Colonic mucosa (tissue), 4 donors: ENCODE measurements around the gene ABHD12B. TPM values are rescaled to one million over a fixed set of nuclear protein-coding genes. Genes with fewer than 3 reads are reported as not detected.

Source experiments
- DNase-seq: peaks from one replicate; pipeline ENCODE4 v3.0.0-alpha.2; 2020
- H3K27ac ChIP-seq: fragments of 200-600 bp; one replicate; pipeline ENCODE4 v1.8.0; 2021
- H3K27me3 ChIP-seq: fragments of 200-600 bp; one replicate; pipeline ENCODE4 v1.8.0; 2021
- H3K36me3 ChIP-seq: fragments of 200-600 bp; one replicate; pipeline ENCODE4 v1.8.0; 2021
- H3K4me1 ChIP-seq: fragments of 200-600 bp; one replicate; pipeline ENCODE4 v1.8.0; 2021; ENCODE audit warnings: mild to moderate bottlenecking
- H3K4me3 ChIP-seq: fragments of 200-600 bp; one replicate; pipeline ENCODE4 v1.8.0; 2021
- H3K9ac ChIP-seq, 2 donors: one replicate each; pipeline ENCODE4 v1.7.0; 2013; ENCODE audit warnings: control low read depth in 2 of 2, low read depth in 2 of 2, low read length in 2 of 2
- H3K9me3 ChIP-seq: fragments of 200-600 bp; one replicate; pipeline ENCODE4 v1.8.0; 2021
- intact Hi-C: fragments of 100-400 bp; cut with DNase I; formaldehyde crosslinking; loops from one replicate; pipeline ENCODE4 v1.14.1; 2022
- total RNA-seq, 2 donors: library from RNA; stranded (reverse); fragmentation: NEBNext Ultra II Directional in 1 of 2; extraction: Animal tissue kit (Norgen Biotek cat#: 25700) in 1 of 2; gene quantifications; one replicate each; pipeline ENCODE4 v1.2.1, GENCODE V29; 2021
- TF ChIP-seq, protein P1 (sequence below): fragments of 200-600 bp; IDR thresholded peaks from one replicate; pipeline ENCODE4 v1.8.0; 2022; ENCODE audit warnings: antibody characterized with exemption, mild to moderate bottlenecking
- donor health status: healthy.
- donor health status: DM: no; HTN: no; CAD: no.
- donor health status: DM: no; HTN: no; CAD: no.

Gene ABHD12B
- total RNA-seq, 2 donors from 2014 or later: 11.0 to 20.7 TPM

DNA sequence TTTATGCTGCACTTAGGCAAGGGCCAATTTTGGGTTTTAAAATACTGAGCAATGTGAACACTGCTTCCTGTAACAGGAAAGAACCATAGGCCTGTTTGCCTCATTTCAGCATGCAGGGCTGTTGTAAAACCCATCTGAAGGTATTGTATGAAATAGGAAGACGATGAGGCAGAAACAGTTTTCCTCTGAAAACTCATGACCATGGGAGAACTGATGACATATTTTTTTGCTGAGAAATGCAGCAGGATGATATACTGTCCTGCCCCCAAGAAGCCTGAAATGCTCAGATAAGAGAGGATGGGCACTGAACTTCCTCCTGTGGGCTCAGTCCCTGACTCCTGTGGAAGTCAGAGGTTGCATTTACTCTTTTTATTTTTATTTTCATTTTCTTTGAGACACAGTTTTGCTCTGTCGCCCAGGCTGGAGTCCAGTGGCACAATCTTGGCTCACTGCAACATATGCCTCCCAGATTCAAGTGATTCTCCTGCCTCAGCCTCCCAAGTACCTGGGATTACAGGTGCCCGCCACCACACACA, 55.1 kb downstream of the ABHD12B start:
- H3K9ac ChIP-seq: no peak overlapping the region
- no peaks in the 10 kb centered on the region for H3K36me3 ChIP-seq
- H3K27me3 ChIP-seq: no peaks in the 10 kb centered on the region
- no peak overlapping the region for H3K27ac ChIP-seq
- no peaks in the 10 kb centered on the region for H3K9me3 ChIP-seq
- peak; percentile 7 for DNase-seq
- H3K4me3 ChIP-seq: no peak overlapping the region
- intact Hi-C loops: no loop called here
- no peaks in the 10 kb centered on the region for H3K4me1 ChIP-seq
- TF ChIP-seq, protein P1, sequence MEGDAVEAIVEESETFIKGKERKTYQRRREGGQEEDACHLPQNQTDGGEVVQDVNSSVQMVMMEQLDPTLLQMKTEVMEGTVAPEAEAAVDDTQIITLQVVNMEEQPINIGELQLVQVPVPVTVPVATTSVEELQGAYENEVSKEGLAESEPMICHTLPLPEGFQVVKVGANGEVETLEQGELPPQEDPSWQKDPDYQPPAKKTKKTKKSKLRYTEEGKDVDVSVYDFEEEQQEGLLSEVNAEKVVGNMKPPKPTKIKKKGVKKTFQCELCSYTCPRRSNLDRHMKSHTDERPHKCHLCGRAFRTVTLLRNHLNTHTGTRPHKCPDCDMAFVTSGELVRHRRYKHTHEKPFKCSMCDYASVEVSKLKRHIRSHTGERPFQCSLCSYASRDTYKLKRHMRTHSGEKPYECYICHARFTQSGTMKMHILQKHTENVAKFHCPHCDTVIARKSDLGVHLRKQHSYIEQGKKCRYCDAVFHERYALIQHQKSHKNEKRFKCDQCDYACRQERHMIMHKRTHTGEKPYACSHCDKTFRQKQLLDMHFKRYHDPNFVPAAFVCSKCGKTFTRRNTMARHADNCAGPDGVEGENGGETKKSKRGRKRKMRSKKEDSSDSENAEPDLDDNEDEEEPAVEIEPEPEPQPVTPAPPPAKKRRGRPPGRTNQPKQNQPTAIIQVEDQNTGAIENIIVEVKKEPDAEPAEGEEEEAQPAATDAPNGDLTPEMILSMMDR: no peak

DNA sequence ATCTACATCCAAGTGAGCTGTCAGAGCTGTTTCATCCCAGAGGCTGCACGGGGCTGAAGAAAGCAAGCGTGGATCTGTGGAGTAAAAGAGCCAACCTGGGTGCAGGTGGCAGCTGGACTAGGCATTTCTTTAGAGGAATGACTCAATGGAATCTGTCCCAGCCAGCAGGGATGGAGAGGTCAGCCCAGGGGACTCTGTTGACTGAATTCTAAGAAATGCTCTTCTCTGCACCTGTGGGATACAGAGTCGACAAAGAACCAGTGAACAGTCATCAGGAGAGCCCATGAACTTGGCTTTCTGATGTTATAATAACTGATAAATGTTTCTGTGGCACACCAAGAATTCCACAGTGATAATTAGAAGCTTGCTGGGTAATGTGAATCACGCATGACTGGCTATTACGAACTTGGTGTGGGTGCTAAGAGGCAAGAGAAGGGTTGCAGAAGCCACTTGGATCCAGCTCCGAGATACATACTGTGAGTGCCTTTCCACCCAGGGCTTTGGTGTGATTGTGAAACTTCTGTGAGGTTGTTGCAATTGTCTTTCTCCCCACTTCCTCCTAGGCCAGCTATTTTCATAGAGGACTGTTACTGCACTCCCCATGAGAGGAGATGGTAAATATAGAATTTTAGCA, 56.3 kb downstream of the ABHD12B start:
- Histone ChIP-seq H3K36me3 (no peaks in the 10 kb centered on the region), H3K4me3 (no peak overlapping the region), H3K9me3 (no peaks in the 10 kb centered on the region), H3K9ac (no peak overlapping the region), H3K27ac (no peak overlapping the region), H3K27me3 (no peaks in the 10 kb centered on the region), H3K4me1 (no peaks in the 10 kb centered on the region)
- TF ChIP-seq, protein P1: no peak
- DNase-seq: peak; percentile 16
- intact Hi-C loops: no loop called here

DNA sequence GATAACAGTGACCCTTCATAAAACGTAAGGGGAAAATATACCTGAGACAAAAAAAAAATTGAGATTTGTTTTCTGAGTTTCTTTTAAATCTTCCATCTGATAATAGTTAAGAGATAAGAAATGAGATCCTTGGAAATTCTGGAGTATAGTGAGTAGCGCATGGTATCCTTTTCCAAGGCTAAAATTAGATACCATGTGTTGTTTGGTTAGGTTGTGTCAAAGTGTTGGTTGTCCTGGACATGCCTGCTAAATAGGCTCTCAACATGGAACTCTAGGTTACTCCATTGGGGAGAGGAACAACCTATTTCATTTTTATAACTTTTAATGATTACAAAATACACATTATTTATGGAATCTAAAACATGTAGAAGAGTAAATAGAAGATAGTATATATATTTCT, 57.7 kb downstream of the ABHD12B start:
- Histone ChIP-seq H3K36me3 (no peaks in the 10 kb centered on the region), H3K27ac (no peak overlapping the region), H3K9ac (no peak overlapping the region), H3K4me1 (no peaks in the 10 kb centered on the region), H3K9me3 (no peaks in the 10 kb centered on the region), H3K27me3 (no peaks in the 10 kb centered on the region), H3K4me3 (no peak overlapping the region)
- intact Hi-C loops: no loop called here
- DNase-seq: no peak
- TF ChIP-seq, protein P1: no peak

DNA sequence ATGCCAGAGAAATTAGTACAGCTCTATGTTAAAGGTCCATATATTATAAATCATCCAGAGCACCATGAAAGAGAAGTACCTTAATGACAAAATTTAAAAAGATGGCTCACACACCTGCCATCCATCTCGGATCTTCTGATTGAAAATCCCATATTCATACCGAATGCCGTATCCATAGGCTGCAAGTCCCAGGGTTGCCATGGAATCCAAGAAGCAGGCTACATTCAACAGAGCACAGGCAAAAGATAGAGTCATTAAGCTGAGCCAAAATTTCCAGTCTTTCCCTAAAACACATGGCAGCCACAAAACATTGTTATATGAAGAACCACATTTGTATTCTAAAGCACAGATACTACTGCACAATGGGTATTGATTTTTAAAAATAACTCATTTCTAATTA, 59.7 kb downstream of the ABHD12B start:
- Histone ChIP-seq H3K27ac (no peak overlapping the region), H3K27me3 (no peaks in the 10 kb centered on the region), H3K9me3 (no peaks in the 10 kb centered on the region), H3K4me3 (no peak overlapping the region), H3K9ac (no peak overlapping the region), H3K4me1 (no peaks in the 10 kb centered on the region), H3K36me3 (no peaks in the 10 kb centered on the region)
- TF ChIP-seq, protein P1: no peak
- DNase-seq: no peak
- intact Hi-C loops: no loop called here

DNA sequence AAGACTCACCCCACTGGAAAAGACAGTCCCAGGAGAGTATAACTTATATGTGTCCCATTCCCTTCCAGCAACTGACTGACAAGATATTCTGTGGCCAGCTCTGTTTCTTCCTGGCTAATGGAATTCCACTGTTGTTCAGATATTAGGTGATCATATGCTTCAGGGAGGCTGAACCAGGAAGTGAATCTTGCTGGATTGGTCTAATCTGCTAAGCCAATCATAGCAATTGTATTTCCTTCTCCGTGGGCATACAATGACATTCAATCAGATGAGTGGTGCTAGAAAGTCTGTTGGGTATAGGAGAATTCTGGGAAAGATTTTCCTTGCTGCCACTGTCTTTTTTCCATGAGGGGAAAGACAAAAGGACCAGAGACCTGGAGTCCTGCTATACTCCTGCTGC, 60.3 kb downstream of the ABHD12B start:
- Histone ChIP-seq H3K9ac (no peak overlapping the region), H3K27me3 (no peaks in the 10 kb centered on the region), H3K4me3 (no peak overlapping the region), H3K27ac (no peak overlapping the region), H3K9me3 (no peaks in the 10 kb centered on the region), H3K4me1 (no peaks in the 10 kb centered on the region), H3K36me3 (no peaks in the 10 kb centered on the region)
- intact Hi-C loops: no loop called here
- DNase-seq: peak; percentile 12
- TF ChIP-seq, protein P1: no peak
